ENCODE data around the gene NRIP1. TPM values are rescaled to one million over a fixed set of nuclear protein-coding genes. Genes with fewer than 3 reads are reported as not detected.

Gene NRIP1
- total RNA-seq, 1 experiment from 2014 or later: not detected

- Histone ChIP-seq H3K79me2 (ENCODE audit: low read length) (no peaks in the 10 kb centered on the region), H3K9me2 (replicated peaks; ENCODE audit: insufficient read depth, low read length) (0 out of 2 replicates have a peak, but pooled peaks cover 1% of the 10 kb centered on the region), H3K27ac (ENCODE audit: low read length) (no peak overlapping the region), H3K4me2 (ENCODE audit: low read depth, low read length, poor library complexity, severe bottlenecking) (no peak overlapping the region), H3K9me3 (ENCODE audit: low read length) (no peaks in the 10 kb centered on the region; the same call in 1 of the 2 replicates), H3K4me1 (ENCODE audit: low read length) (no peaks in the 10 kb centered on the region), H3K9ac (ENCODE audit: low read length) (no peak overlapping the region), H3K27me3 (ENCODE audit: low read length) (no peaks in the 10 kb centered on the region), H3K36me3 (ENCODE audit: insufficient read depth, low read length) (no peaks in the 10 kb centered on the region), H3K4me3 (ENCODE audit: low read length) (no peak overlapping the region), H4K20me1 (ENCODE audit: insufficient read depth, low read depth, low read length) (no peaks in the 10 kb centered on the region), H2AFZ (ENCODE audit: low read length) (no peak overlapping the region)
- DNase-seq: no peak
Measured at GRCh38 chr21:15054606-15055239, 10.1 kb downstream of the NRIP1 start.

DNA sequence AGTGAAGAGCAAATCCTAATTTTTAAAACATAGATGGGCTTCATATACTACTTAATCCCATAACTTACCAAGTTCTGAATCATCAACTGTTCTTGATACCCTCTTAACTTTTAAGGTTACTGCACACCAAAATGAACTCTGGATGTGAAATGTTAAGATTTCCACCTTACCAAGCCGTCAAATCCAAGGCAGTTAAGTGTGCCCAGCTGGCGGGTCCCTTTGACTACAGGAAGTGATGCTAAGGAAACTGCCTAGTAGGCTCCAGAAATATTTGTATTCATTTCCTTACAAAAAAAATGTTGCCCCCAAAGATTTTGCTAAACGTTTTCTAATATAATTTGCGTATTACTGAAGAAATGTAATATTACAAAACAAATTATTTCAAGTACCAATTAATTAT lies 10.7 kb downstream of the NRIP1 start:
- no peak overlapping the region for H3K27ac ChIP-seq (ENCODE audit: low read length)
- no peak overlapping the region for H3K9ac ChIP-seq (ENCODE audit: low read length)
- H3K9me3 ChIP-seq (ENCODE audit: low read length): no peaks in the 10 kb centered on the region; the same call in 1 of the 2 replicates
- no peak overlapping the region for H3K4me2 ChIP-seq (ENCODE audit: low read depth, low read length, poor library complexity, severe bottlenecking)
- H3K9me2 ChIP-seq (replicated peaks; ENCODE audit: insufficient read depth, low read length): 0 out of 2 replicates have a peak, but pooled peaks cover 6% of the 10 kb centered on the region
- H4K20me1 ChIP-seq (ENCODE audit: insufficient read depth, low read depth, low read length): no peaks in the 10 kb centered on the region
- no peaks in the 10 kb centered on the region for H3K27me3 ChIP-seq (ENCODE audit: low read length)
- no peaks in the 10 kb centered on the region for H3K4me1 ChIP-seq (ENCODE audit: low read length)
- no peak for DNase-seq
- H2AFZ ChIP-seq (ENCODE audit: low read length): no peak overlapping the region
- no peaks in the 10 kb centered on the region for H3K36me3 ChIP-seq (ENCODE audit: insufficient read depth, low read length)
- H3K4me3 ChIP-seq (ENCODE audit: low read length): no peak overlapping the region
- no peaks in the 10 kb centered on the region for H3K79me2 ChIP-seq (ENCODE audit: low read length)

- no peaks in the 10 kb centered on the region for H4K20me1 ChIP-seq (ENCODE audit: insufficient read depth, low read depth, low read length)
Measured at GRCh38 chr21:15053500-15053899, 11.3 kb downstream of the NRIP1 start.

GRCh38 chr21:15052459-15052763 lies 12.4 kb downstream of the NRIP1 start:
- Histone ChIP-seq H3K9ac (ENCODE audit: low read length) (no peak overlapping the region), H3K9me2 (replicated peaks; ENCODE audit: insufficient read depth, low read length) (0 out of 2 replicates have a peak, but pooled peaks cover 6% of the 10 kb centered on the region), H3K4me3 (ENCODE audit: low read length) (no peak overlapping the region), H3K79me2 (ENCODE audit: low read length) (no peaks in the 10 kb centered on the region), H4K20me1 (ENCODE audit: insufficient read depth, low read depth, low read length) (no peaks in the 10 kb centered on the region), H3K4me2 (ENCODE audit: low read depth, low read length, poor library complexity, severe bottlenecking) (no peak overlapping the region), H3K36me3 (ENCODE audit: insufficient read depth, low read length) (no peaks in the 10 kb centered on the region), H2AFZ (ENCODE audit: low read length) (no peak overlapping the region), H3K4me1 (ENCODE audit: low read length) (no peaks in the 10 kb centered on the region), H3K27me3 (ENCODE audit: low read length) (no peaks in the 10 kb centered on the region), H3K27ac (ENCODE audit: low read length) (no peak overlapping the region), H3K9me3 (ENCODE audit: low read length) (no peaks in the 10 kb centered on the region; the same call in 1 of the 2 replicates)
- DNase-seq: no peak

More at GRCh38 chr21:15053500-15053899, 11.3 kb downstream of the NRIP1 start:
- Histone ChIP-seq H3K9ac (ENCODE audit: low read length) (no peak overlapping the region), H3K27ac (ENCODE audit: low read length) (no peak overlapping the region), H3K36me3 (ENCODE audit: insufficient read depth, low read length) (no peaks in the 10 kb centered on the region), H3K4me3 (ENCODE audit: low read length) (no peak overlapping the region), H3K79me2 (ENCODE audit: low read length) (no peaks in the 10 kb centered on the region), H3K4me2 (ENCODE audit: low read depth, low read length, poor library complexity, severe bottlenecking) (no peak overlapping the region), H3K9me3 (ENCODE audit: low read length) (no peaks in the 10 kb centered on the region; the same call in 1 of the 2 replicates), H3K9me2 (replicated peaks; ENCODE audit: insufficient read depth, low read length) (0 out of 2 replicates have a peak, but pooled peaks cover 6% of the 10 kb centered on the region), H2AFZ (ENCODE audit: low read length) (no peak overlapping the region), H3K4me1 (ENCODE audit: low read length) (no peaks in the 10 kb centered on the region), H3K27me3 (ENCODE audit: low read length) (no peaks in the 10 kb centered on the region)
- no peak for DNase-seq

DNA sequence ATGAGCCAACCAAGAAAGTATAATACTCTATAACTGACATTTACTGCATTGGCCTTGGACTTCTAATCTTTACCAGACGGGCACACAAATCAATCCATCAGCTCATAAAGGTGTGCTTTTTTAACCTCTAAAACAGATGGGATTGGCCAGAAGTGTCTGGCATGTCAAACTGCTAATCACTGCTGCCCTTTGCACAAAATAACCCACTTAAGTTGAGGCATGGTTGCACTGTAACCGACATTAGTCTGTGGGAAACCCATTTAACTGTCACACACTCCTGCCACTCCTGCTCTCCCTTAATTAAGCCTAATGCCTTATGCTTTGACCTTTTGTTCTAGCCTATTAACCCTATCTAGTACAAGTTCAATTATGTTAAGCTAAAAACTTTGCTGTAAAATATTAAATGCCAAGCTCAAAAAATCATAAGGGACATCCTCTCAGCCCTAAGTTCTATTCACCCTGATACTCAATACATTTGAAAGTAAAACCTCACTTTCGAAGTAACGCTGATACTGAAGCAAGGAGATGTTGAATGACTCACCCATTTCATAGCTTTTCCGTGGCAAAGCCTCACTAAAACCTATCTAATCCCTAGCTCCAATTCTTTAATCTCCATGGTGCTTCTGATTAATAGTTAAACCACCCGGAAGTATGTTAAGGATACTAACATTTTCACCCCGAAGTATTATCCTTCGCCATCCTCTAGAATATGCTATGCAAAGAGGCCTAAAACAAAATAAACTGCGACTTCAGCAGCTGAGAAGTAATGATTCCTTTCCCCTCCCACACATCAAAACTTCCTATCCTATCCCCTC lies 12.9 kb downstream of the NRIP1 start:
- Histone ChIP-seq H3K4me1 (ENCODE audit: low read length) (no peaks in the 10 kb centered on the region), H3K4me2 (ENCODE audit: low read depth, low read length, poor library complexity, severe bottlenecking) (no peak overlapping the region), H3K27ac (ENCODE audit: low read length) (no peak overlapping the region), H2AFZ (ENCODE audit: low read length) (no peak overlapping the region), H3K4me3 (ENCODE audit: low read length) (no peak overlapping the region), H3K27me3 (ENCODE audit: low read length) (no peaks in the 10 kb centered on the region), H3K9me3 (ENCODE audit: low read length) (no peaks in the 10 kb centered on the region; the same call in 1 of the 2 replicates), H3K9ac (ENCODE audit: low read length) (no peak overlapping the region), H3K36me3 (ENCODE audit: insufficient read depth, low read length) (no peaks in the 10 kb centered on the region), H4K20me1 (ENCODE audit: insufficient read depth, low read depth, low read length) (no peaks in the 10 kb centered on the region), H3K9me2 (replicated peaks; ENCODE audit: insufficient read depth, low read length) (0 out of 2 replicates have a peak, but pooled peaks cover 6% of the 10 kb centered on the region), H3K79me2 (ENCODE audit: low read length) (no peaks in the 10 kb centered on the region)
- no peak for DNase-seq

GRCh38 chr21:15050568-15051377 lies 14.0 kb downstream of the NRIP1 start:
- Histone ChIP-seq H4K20me1 (ENCODE audit: insufficient read depth, low read depth, low read length) (no peaks in the 10 kb centered on the region), H3K79me2 (ENCODE audit: low read length) (no peaks in the 10 kb centered on the region), H3K4me3 (ENCODE audit: low read length) (no peak overlapping the region), H3K9ac (ENCODE audit: low read length) (no peak overlapping the region), H3K9me3 (ENCODE audit: low read length) (no peaks in the 10 kb centered on the region; the same call in 1 of the 2 replicates), H2AFZ (ENCODE audit: low read length) (no peak overlapping the region), H3K9me2 (replicated peaks; ENCODE audit: insufficient read depth, low read length) (0 out of 2 replicates have a peak, but pooled peaks cover 6% of the 10 kb centered on the region), H3K27ac (ENCODE audit: low read length) (no peak overlapping the region), H3K4me1 (ENCODE audit: low read length) (no peaks in the 10 kb centered on the region), H3K36me3 (ENCODE audit: insufficient read depth, low read length) (no peaks in the 10 kb centered on the region), H3K27me3 (ENCODE audit: low read length) (no peaks in the 10 kb centered on the region), H3K4me2 (ENCODE audit: low read depth, low read length, poor library complexity, severe bottlenecking) (no peak overlapping the region)
- DNase-seq: no peak

DNA sequence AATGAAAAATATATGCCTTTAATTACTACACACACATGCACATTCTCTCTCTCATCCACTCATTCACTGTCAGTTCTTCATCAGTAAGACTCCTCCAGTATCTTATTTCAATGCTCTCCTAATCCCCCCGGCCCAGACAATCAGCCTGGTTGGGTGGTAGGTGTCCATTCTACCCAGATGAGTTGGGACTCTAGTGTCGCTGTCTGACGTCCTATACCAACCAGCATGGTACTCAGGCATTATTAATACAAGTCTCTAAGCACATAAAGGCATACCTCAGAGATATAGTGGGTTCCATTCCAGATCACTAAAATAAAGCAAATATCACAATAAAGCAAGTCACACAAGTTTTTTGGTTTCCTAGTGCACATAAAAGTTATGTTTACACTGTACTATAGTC lies 19.8 kb downstream of the NRIP1 start:
- no peak overlapping the region for H3K9ac ChIP-seq (ENCODE audit: low read length)
- no peaks in the 10 kb centered on the region for H3K4me1 ChIP-seq (ENCODE audit: low read length)
- no peak for DNase-seq
- no peak overlapping the region for H3K27ac ChIP-seq (ENCODE audit: low read length)
- 0 out of 2 replicates have a peak, but pooled peaks cover 6% of the 10 kb centered on the region for H3K9me2 ChIP-seq (replicated peaks; ENCODE audit: insufficient read depth, low read length)
- no peaks in the 10 kb centered on the region for H3K27me3 ChIP-seq (ENCODE audit: low read length)
- no peak overlapping the region for H3K4me2 ChIP-seq (ENCODE audit: low read depth, low read length, poor library complexity, severe bottlenecking)
- no peaks in the 10 kb centered on the region for H3K79me2 ChIP-seq (ENCODE audit: low read length)
- no peaks in the 10 kb centered on the region for H3K36me3 ChIP-seq (ENCODE audit: insufficient read depth, low read length)
- no peaks in the 10 kb centered on the region for H3K9me3 ChIP-seq (ENCODE audit: low read length)
- no peaks in the 10 kb centered on the region for H4K20me1 ChIP-seq (ENCODE audit: insufficient read depth, low read depth, low read length)
- H2AFZ ChIP-seq (ENCODE audit: low read length): no peak overlapping the region
- no peak overlapping the region for H3K4me3 ChIP-seq (ENCODE audit: low read length)

- Histone ChIP-seq H3K9ac (ENCODE audit: low read length) (no peak overlapping the region), H3K9me2 (replicated peaks; ENCODE audit: insufficient read depth, low read length) (no peaks in the 10 kb centered on the region), H3K36me3 (ENCODE audit: insufficient read depth, low read length) (no peaks in the 10 kb centered on the region), H3K4me2 (ENCODE audit: low read depth, low read length, poor library complexity, severe bottlenecking) (no peak overlapping the region), H3K27me3 (ENCODE audit: low read length) (no peaks in the 10 kb centered on the region), H2AFZ (ENCODE audit: low read length) (no peak overlapping the region), H3K79me2 (ENCODE audit: low read length) (no peaks in the 10 kb centered on the region), H4K20me1 (ENCODE audit: insufficient read depth, low read depth, low read length) (no peaks in the 10 kb centered on the region), H3K9me3 (ENCODE audit: low read length) (peaks cover 15% of the 10 kb centered on the region; the same call in 1 of the 2 replicates), H3K27ac (ENCODE audit: low read length) (no peak overlapping the region), H3K4me3 (ENCODE audit: low read length) (no peak overlapping the region), H3K4me1 (ENCODE audit: low read length) (no peaks in the 10 kb centered on the region)
- DNase-seq: no peak
Measured at GRCh38 chr21:15042531-15042930, 22.3 kb downstream of the NRIP1 start.
